ENCODE data around the gene MYCN.
A peak's percentile ranks its signal among the peaks of the same experiment; 100 is the strongest.

MYCN gene

GRCh38 chr2:15940661-15941480 is 521 bp downstream of the MYCN start:
- peak overlapping the region; percentile 97 for H3K9ac ChIP-seq (ENCODE audit: low read depth, low read length)
- H3K27ac ChIP-seq (ENCODE audit: low read depth, low read length): peak overlapping the region; percentile 94
- no peaks in the 10 kb centered on the region for H3K9me3 ChIP-seq (ENCODE audit: insufficient read depth, low read depth, low read length)
- no peaks in the 10 kb centered on the region for H3K27me3 ChIP-seq (ENCODE audit: insufficient read depth, low read length)
- peaks cover 29% of the 10 kb centered on the region for H3K36me3 ChIP-seq (ENCODE audit: insufficient read depth, low read length)
- under 1% methylated on average over 52 of the region's 52 CpGs for WGBS
- peaks cover 30% of the 10 kb centered on the region for H3K4me1 ChIP-seq (ENCODE audit: insufficient read depth, low read length)
- peak overlapping the region; percentile 95 for H3K4me3 ChIP-seq (ENCODE audit: low read length)

- H3K4me1 ChIP-seq (ENCODE audit: insufficient read depth, low read length): peaks cover 24% of the 10 kb centered on the region
- H3K9ac ChIP-seq (ENCODE audit: low read depth, low read length): peak overlapping the region; percentile 97
- H3K9me3 ChIP-seq (ENCODE audit: insufficient read depth, low read depth, low read length): no peaks in the 10 kb centered on the region
- peak overlapping the region; percentile 95 for H3K4me3 ChIP-seq (ENCODE audit: low read length)
- H3K36me3 ChIP-seq (ENCODE audit: insufficient read depth, low read length): peaks cover 35% of the 10 kb centered on the region
- H3K27ac ChIP-seq (ENCODE audit: low read depth, low read length): peak overlapping the region; percentile 78
- H3K27me3 ChIP-seq (ENCODE audit: insufficient read depth, low read length): no peaks in the 10 kb centered on the region
- WGBS: 0% methylated on average over 11 of the region's 14 CpGs
Measured at GRCh38 chr2:15941481-15941850, 1.1 kb downstream of the MYCN start.

GRCh38 chr2:15941871-15942710 is 1.7 kb downstream of the MYCN start:
- H3K27me3 ChIP-seq (ENCODE audit: insufficient read depth, low read length): no peaks in the 10 kb centered on the region
- peaks cover 17% of the 10 kb centered on the region for H3K4me1 ChIP-seq (ENCODE audit: insufficient read depth, low read length)
- peaks cover 42% of the 10 kb centered on the region for H3K36me3 ChIP-seq (ENCODE audit: insufficient read depth, low read length)
- H3K27ac ChIP-seq (ENCODE audit: low read depth, low read length): peak overlapping the region; percentile 73
- WGBS: under 1% methylated on average over 98 of the region's 98 CpGs
- peak overlapping the region; percentile 95 for H3K4me3 ChIP-seq (ENCODE audit: low read length)
- H3K9me3 ChIP-seq (ENCODE audit: insufficient read depth, low read depth, low read length): no peaks in the 10 kb centered on the region
- H3K9ac ChIP-seq (ENCODE audit: low read depth, low read length): peak overlapping the region; percentile 83

- H3K36me3 ChIP-seq (ENCODE audit: insufficient read depth, low read length): peaks cover 49% of the 10 kb centered on the region
- under 1% methylated on average over 34 of the region's 34 CpGs for WGBS
- peak overlapping the region; percentile 71 for H3K27ac ChIP-seq (ENCODE audit: low read depth, low read length)
- H3K27me3 ChIP-seq (ENCODE audit: insufficient read depth, low read length): no peaks in the 10 kb centered on the region
- H3K4me3 ChIP-seq (ENCODE audit: low read length): peak overlapping the region; percentile 95
- H3K9me3 ChIP-seq (ENCODE audit: insufficient read depth, low read depth, low read length): no peaks in the 10 kb centered on the region
- H3K9ac ChIP-seq (ENCODE audit: low read depth, low read length): peak overlapping the region; percentile 83
- peaks cover 16% of the 10 kb centered on the region for H3K4me1 ChIP-seq (ENCODE audit: insufficient read depth, low read length)
Measured at GRCh38 chr2:15942711-15943345, 2.5 kb downstream of the MYCN start.

GRCh38 chr2:15943378-15944280 is 3.3 kb downstream of the MYCN start:
- H3K9ac ChIP-seq (ENCODE audit: low read depth, low read length): peak overlapping the region; percentile 83

GRCh38 chr2:15944325-15945017 is 4.1 kb downstream of the MYCN start:
- Histone ChIP-seq H3K4me1 (ENCODE audit: insufficient read depth, low read length) (peaks cover 1% of the 10 kb centered on the region; the same call in 1 of the 2 replicates), H3K27me3 (ENCODE audit: insufficient read depth, low read length) (no peaks in the 10 kb centered on the region), H3K9me3 (ENCODE audit: insufficient read depth, low read depth, low read length) (no peaks in the 10 kb centered on the region), H3K36me3 (ENCODE audit: insufficient read depth, low read length) (peaks cover 54% of the 10 kb centered on the region), H3K27ac (ENCODE audit: low read depth, low read length) (no peak overlapping the region), H3K4me3 (ENCODE audit: low read length) (peak overlapping the region; percentile 95), H3K9ac (ENCODE audit: low read depth, low read length) (no peak overlapping the region; the same call in 1 of the 2 replicates)
- WGBS: 38% methylated on average over 3 of the region's 4 CpGs

More at GRCh38 chr2:15943378-15944280, 3.3 kb downstream of the MYCN start:
- Histone ChIP-seq H3K27me3 (ENCODE audit: insufficient read depth, low read length) (no peaks in the 10 kb centered on the region), H3K9me3 (ENCODE audit: insufficient read depth, low read depth, low read length) (no peaks in the 10 kb centered on the region), H3K27ac (ENCODE audit: low read depth, low read length) (peak overlapping the region; percentile 71), H3K4me3 (ENCODE audit: low read length) (peak overlapping the region; percentile 95), H3K4me1 (ENCODE audit: insufficient read depth, low read length) (peaks cover 8% of the 10 kb centered on the region), H3K36me3 (ENCODE audit: insufficient read depth, low read length) (peaks cover 54% of the 10 kb centered on the region)
- WGBS: 11% methylated on average over 5 of the region's 12 CpGs

- WGBS: 91% methylated on average over 16 of the region's 17 CpGs
- Histone ChIP-seq H3K4me1 (ENCODE audit: insufficient read depth, low read length) (no peaks in the 10 kb centered on the region; the same call in 1 of the 2 replicates), H3K9ac (ENCODE audit: low read depth, low read length) (no peak overlapping the region), H3K36me3 (ENCODE audit: insufficient read depth, low read length) (peaks cover 54% of the 10 kb centered on the region), H3K9me3 (ENCODE audit: insufficient read depth, low read depth, low read length) (no peaks in the 10 kb centered on the region), H3K4me3 (ENCODE audit: low read length) (peak overlapping the region; percentile 95; the same call in 1 of the 2 replicates), H3K27ac (ENCODE audit: low read depth, low read length) (no peak overlapping the region), H3K27me3 (ENCODE audit: insufficient read depth, low read length) (no peaks in the 10 kb centered on the region)
Measured at GRCh38 chr2:15945909-15946705, 5.8 kb downstream of the MYCN start.

GRCh38 chr2:15946983-15947382 is 6.6 kb downstream of the MYCN start:
- 96% methylated on average over 3 of the region's 3 CpGs for WGBS
- H3K4me1 ChIP-seq (ENCODE audit: insufficient read depth, low read length): no peaks in the 10 kb centered on the region; the same call in 1 of the 2 replicates
- no peak overlapping the region for H3K9ac ChIP-seq (ENCODE audit: low read depth, low read length)
- H3K4me3 ChIP-seq (ENCODE audit: low read length): no peak overlapping the region
- H3K27ac ChIP-seq (ENCODE audit: low read depth, low read length): no peak overlapping the region
- H3K36me3 ChIP-seq (ENCODE audit: insufficient read depth, low read length): peaks cover 54% of the 10 kb centered on the region
- no peaks in the 10 kb centered on the region for H3K9me3 ChIP-seq (ENCODE audit: insufficient read depth, low read depth, low read length)
- H3K27me3 ChIP-seq (ENCODE audit: insufficient read depth, low read length): no peaks in the 10 kb centered on the region

- H3K4me1 ChIP-seq (ENCODE audit: insufficient read depth, low read length): no peaks in the 10 kb centered on the region; the same call in 1 of the 2 replicates
- H3K36me3 ChIP-seq (ENCODE audit: insufficient read depth, low read length): peaks cover 54% of the 10 kb centered on the region
- H3K9ac ChIP-seq (ENCODE audit: low read depth, low read length): no peak overlapping the region
- H3K4me3 ChIP-seq (ENCODE audit: low read length): no peak overlapping the region
- H3K27ac ChIP-seq (ENCODE audit: low read depth, low read length): no peak overlapping the region
- WGBS: 95% methylated on average over 2 of the region's 2 CpGs
- H3K9me3 ChIP-seq (ENCODE audit: insufficient read depth, low read depth, low read length): no peaks in the 10 kb centered on the region
- H3K27me3 ChIP-seq (ENCODE audit: insufficient read depth, low read length): no peaks in the 10 kb centered on the region
Measured at GRCh38 chr2:15947431-15947830, 7.1 kb downstream of the MYCN start.
